Fibroblast of skin of back (primary cell): ENCODE measurements around the gene PTGIR. TPM values are rescaled to one million over a fixed set of nuclear protein-coding genes. Genes with fewer than 3 reads are reported as not detected.

Experiments
- DNase-seq: peaks from one replicate; pipeline ENCODE4 v3.0.0-alpha.2; 2013
- polyA plus RNA-seq, 2 experiments: library from polyadenylated mRNA; unstranded; fragments of 120-200 nt; gene quantifications; one replicate each; pipeline ENCODE4 v1.2.1, GENCODE V29; 2013; ENCODE audit not compliant: insufficient read length in 2 of 2

PTGIR gene, protein sequence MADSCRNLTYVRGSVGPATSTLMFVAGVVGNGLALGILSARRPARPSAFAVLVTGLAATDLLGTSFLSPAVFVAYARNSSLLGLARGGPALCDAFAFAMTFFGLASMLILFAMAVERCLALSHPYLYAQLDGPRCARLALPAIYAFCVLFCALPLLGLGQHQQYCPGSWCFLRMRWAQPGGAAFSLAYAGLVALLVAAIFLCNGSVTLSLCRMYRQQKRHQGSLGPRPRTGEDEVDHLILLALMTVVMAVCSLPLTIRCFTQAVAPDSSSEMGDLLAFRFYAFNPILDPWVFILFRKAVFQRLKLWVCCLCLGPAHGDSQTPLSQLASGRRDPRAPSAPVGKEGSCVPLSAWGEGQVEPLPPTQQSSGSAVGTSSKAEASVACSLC
- polyA plus RNA-seq (2013, experiment 1 of 2; ENCODE audit: insufficient read length), result 4.3 TPM
- polyA plus RNA-seq (2013, experiment 2 of 2; ENCODE audit: insufficient read length), result 4.3 TPM

GRCh38 chr19:46624958-46625661, at the start of gene PTGIR:
Gene PTGIR (minus strand): TSS chr19:46625089. CDS start chr19:46624225, 864 bp downstream.
- DNase-seq, result peak; percentile 80

DNA sequence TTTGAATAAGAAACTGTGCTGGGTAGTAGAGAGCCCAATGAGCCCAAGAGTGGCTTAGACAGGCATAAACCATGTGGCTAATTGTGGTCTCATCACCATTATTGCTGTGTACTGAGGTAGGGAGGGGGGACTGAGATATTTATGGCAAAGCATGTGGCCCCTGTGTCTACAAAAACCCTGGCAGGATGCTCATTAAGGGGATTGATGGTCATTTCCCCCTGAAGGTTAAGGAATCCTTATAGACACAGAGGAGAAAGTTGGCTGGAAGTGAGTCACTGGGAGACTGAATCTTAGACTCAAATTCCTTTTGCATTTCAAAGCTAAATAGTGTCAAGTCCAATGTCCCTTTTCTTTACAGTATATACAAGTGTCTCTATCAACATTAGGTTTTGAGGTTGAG, 45.9 kb upstream of the PTGIR start:
- peak; percentile 63 for DNase-seq

- DNase-seq, result no peak
Observed at GRCh38 chr19:46668662-46669061, 43.8 kb upstream of the PTGIR start.

DNA sequence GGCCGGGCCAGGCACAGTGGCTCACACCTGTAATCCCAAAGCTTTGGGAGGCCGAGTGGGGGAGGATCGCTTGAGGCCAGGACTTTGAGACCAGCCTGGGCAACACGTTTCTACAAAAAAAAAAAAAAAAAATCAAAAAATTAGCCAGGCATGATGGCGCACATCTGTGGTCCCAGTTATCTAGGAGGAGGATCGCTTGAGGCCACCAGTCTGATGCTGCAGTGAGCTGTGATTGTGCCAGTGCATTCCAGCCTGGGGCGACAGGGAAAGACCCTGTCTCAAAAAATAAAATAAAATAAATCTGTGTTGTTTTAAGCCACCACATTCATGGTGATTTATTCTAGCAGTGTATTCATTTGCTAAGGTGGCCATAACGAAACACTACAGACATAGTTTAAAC, 40.2 kb upstream of the PTGIR start:
- no peak for DNase-seq

GRCh38 chr19:46661735-46662592, 37.1 kb upstream of the PTGIR start:
- peak; percentile 86 for DNase-seq

DNA sequence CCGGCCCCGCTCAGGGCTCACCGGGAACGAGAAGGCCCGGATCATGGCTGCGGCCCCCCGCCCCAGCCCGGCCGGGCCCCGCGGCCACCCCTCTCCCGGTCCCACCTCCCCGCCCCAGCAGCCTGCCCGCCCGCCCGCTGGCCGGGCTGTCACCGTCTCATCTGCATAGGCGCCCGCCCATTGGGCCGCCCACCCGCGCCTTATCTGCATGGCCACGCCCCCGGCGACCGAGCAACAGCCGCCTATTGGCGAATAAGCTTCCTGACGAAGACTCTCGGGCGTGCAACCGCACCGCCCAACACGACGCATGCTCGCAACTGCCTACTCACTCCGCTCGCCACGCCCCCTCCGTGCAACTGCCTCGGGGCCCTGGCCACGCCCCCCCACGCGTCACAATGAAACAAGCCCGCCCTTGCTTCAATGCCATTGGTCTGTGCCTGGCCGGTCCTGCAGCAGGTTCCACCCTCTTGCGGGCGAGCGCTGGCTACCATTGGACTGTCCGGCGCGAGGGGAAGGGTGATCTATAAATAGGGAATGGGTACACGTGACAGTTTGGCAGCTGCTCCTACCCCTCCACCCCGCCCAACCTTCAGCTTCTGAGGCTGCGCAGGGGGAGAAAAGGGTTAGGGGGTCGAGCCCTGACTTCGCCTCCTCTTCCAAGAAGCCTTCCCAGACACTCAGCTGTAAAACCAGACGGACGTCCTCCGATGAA, 36.3 kb upstream of the PTGIR start, which contains the start of gene DACT3:
TSS of gene DACT3 (minus strand) at position 163 of the 712 bp plus-strand sequence. CDS start at position 45, 118 bp downstream.
- peak; percentile 99 for DNase-seq

DNA sequence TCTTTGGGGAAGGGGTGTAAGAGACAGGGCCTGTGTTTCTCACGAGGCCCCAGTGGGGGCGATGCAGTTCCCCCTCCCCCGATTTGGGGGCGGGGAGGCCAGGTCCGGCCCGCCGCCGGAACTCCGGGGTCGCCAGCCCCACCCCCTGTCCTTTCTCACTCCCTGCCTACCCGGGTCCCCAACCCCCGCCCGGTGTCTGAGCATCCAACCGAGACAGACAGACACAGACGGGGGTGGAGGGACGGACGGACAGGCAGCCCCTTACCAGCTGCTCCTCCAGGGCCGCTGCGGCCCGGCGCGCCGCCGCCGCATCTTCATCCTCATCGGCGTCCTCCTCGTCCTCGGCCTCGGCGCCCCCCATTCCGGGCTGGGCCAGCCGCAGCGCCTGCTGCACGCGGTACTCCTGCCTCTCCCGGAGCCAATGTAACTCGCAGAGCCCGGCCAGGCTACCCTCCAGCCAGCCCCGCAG, 35.7 kb upstream of the PTGIR start:
- DNase-seq, result no peak

DNA sequence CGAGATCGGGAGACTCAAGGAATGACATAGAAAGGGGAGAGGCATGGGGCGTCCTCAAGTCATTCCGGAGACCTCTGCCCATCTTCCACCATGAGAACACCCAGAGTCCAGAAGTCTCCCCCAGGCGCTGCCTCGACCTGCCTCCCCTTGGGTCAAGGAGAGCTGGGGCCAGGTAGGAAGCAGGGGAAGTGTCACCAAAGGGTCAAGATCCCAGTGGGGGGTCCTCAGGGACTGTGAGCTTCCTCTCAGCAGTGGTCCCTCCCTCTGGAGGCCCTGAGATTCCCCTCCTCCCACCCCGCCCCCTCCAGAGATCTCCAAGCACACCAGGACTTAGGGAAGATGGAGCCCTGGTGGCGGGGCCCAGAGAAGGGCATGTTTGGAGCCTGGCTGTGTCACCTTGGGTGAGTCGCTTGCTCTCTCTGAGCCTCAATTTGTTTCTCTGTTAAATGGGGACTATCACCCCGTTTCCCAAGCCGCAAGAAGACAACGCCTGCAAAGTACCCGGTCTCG, 35.2 kb upstream of the PTGIR start:
- DNase-seq, result peak; percentile 17

- DNase-seq, result peak; percentile 33
Observed at GRCh38 chr19:46659151-46660007, 34.5 kb upstream of the PTGIR start.

- no peak for DNase-seq
Observed at GRCh38 chr19:46656541-46656940, 31.7 kb upstream of the PTGIR start.

DNA sequence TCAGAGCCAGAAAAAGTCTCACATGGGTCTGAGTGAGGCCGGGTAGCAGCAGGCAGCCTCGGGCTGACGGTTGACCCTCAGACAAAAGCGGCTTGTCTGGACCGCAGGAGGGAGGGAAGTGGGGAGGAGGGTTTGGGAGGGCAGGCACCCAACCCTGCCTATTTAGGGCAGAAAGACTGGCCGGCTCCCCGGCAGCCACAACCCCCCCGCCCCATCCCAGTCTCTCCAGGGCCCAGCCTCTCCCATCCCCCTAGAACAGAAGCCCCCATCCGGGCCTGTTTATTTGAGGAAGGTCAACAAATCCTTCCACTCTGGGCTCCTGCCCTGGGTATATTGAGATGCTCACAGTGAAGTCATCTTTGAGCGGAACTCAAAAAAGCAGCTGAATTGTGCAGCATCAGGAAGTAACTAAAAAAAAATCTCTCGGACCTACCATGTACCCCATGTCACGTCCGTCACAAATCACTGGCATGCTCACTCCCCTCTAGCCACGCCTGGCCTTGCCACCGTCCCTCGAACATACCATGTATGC, 29.8 kb upstream of the PTGIR start:
- DNase-seq, result no peak

DNA sequence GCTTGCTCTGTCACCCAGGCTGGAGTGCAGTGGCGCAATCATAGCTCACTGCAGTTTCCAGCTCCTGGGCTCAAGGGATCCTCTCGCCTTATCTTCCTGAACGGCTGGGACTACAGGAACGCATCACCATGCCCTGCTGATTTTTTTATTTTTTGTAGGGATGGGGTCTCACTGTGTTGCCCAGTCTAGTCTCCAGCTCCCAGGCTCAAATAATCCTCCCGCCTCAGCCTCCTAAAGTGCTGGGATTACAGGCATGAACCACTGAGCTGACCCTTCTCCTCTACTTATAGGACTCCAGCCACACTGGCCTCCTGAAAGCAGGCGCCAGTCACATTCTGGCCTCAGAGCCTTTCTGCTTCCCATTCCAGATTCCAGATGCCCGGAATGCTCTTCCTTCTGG, 25.6 kb upstream of the PTGIR start:
- DNase-seq, result no peak

DNA sequence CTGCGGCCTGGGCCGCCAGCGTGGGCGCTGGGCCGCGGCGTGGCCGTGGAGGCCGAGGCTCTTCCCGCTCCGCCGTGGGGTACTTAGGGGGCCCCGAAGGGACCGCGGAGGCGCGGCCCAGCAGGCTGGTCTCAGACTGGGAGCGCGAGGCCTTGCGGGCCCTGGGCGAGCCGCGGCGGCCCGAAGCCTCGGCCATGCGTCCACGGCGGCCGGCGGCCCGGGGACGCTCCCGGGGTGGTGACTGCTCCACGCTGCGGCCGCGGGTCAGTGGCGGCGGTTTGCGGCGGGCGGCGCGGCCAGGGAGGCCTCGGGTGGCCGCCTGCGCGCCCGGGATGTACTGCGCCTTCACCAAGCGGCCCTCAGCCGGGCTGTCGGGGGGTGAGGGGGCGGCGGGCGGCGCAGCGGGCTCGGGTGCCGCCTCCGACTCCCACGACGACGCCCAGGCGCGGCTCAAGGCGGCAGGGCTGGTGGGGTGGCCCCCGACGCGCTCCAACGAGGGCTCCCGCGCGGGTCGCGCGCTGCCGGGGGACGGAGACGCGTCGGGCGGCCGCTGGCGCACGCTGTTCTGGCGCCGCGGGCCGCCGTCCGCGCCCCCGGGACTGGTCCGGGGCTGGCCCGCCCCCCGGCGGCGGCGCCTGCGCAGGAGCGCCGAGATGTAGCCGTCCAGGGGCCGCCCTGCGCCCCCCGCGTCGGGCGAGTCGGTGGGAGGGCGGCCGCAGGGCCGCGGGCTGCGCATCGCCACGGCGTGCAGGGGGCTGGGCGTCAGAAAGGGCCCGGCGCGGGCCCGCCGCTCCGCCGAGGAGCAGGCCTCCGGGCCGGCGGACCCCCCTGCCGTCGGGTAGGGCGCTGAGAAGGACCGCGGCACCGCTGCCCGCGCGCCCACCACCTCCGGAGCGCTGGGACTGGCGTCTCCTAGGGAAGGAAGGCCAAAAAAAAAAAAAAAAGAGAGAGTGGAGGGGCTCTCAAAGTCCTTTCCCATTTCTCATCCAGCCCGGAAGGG, 24.4 kb upstream of the PTGIR start:
- DNase-seq, result no peak

DNA sequence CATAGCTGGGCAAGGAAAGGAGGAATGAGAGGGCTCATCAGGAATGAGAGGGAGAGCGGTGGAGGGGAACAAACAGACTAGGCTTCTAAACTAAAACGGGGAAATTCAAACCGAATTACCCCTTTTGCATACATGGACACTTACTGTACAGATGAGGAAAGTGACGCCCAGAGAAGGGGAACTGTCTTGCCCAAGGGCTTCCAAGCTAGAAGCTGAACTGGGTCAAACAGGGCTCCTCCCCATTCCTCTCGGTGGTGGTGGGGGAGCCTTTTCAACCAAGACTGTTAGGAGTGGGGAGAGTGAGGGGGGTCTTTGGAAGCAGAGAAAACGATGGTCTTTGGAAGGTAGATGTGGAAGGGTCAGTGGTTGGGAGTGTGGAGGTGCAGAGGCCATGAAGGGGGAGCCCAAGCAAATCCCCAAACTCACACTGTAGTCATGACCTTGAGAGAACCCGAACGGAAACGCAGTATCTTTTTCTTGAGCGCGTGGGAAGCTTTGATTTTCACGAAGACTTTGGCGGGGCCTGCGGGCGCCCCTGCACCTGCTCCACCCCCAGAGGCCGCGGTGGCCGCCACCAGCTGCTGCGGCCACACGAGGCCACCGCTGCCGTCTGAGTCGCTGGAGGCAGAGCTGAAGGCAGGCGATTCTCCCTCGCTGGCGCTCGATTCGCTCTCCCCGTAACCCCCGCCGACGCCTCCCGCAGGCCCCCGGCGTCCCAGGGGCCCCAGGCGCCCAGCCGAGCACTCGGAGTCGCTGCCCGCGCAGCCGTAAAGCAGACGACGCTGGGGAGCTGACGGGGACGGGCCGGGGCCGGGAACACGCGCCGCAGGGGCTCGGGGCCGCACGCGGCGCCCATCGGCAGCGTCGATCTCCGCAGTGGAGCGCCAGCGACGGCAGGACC, 23.4 kb upstream of the PTGIR start:
- DNase-seq, result no peak

DNA sequence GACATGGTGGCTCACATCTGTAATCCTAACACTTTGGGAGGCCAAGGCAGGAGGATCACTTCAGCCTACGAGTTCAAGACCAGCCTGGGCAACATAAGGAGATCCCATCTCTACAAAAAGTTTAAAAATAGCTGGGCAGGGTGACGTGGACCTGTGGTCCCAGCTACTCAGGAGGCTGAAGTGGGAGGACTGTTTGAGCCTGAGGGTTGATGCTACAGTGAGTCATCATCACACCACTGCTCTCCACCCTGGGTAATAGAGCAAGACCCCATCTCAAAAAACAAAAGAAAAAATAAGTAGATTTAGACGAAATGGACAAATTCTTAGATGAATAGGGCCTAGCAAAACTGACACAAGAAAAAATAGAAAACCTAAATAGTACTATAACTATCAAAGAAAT, 21.5 kb upstream of the PTGIR start:
- DNase-seq, result no peak

DNA sequence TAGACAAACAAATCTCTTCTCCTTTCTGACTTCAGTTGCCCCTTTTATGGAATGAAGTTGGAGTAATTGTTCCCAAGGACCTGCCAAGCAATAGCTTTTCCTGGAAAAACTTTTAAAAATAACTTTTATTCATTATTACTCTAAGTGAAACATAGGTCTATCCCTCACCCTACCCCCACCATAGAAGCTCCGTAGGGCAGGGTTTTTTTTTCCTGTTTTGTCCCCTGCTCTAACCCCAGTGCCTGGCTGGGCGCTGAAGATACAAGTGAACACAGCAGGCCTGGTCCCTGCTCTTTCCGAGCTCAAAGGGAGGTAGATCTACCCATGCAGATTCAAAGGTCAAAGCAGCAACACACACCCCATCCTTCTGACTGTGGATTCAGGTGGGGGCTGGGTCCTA, 19.8 kb upstream of the PTGIR start:
- no peak for DNase-seq

DNA sequence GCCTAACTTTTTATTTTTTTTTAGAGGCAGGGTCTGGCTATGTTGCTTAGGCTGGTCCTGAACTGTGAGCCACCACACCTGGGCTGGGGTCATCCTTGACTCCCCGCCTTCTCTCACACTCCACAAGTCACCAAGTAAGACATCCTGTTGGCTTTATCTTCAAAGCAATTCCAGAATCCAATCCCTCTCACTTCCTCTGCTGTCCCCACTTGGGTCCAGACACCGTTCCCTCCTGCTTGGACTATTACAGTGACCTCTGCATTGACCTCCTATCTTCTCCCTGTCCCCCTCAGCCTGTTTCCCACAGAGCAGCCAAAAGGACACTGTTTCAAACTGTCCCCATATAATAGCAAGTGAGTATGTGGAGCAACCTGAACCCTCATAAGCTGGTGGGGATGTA, 15.8 kb upstream of the PTGIR start:
- no peak for DNase-seq
